Measurements from ENCODE around the gene S100A6. TPM values are rescaled to one million over a fixed set of nuclear protein-coding genes. Genes with fewer than 3 reads are reported as not detected.

The S100A6 gene
- total RNA-seq, 1 experiment from 2014 or later, result 1,633 TPM

DNA sequence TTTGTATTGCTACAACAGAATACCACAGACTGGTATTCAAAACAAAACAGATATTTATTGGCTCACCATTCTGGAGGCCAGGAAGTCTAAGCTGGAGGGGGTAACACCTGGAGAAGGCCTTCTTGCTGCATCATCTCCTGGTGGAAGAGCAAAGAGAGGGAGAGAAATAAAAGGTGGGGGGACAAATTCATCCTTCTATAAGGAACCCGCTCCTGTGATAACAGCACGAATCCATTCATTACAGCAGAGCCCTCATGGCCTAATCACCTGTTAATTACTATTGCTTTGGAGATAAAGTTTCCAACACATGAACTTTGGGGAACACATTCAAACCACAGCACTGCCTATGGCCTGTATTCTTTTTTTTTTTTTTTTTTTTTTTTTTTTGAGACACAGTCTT, 24.4 kb upstream of the S100A6 start:
- POLR2A ChIA-PET, result interaction anchor here (1.6 to 4.0 kb wide), 2 partner anchors 25 kb away, joined by 12 to 16 read pairs; partner anchors contain the start of gene S100A6
- no peaks in the 10 kb centered on the region for H3K79me2 ChIP-seq (ENCODE audit: insufficient read depth, low read length)
- BruUV-seq (replicated peaks), result no TSS peak
- ATAC-seq, result no peak
- H3K4me1 ChIP-seq (ENCODE audit: control insufficient read depth in 1 of 2, insufficient read depth in 2 of 2, low read length in 2 of 2), result peaks cover 25 to 41% of the 10 kb centered on the region in 2 experiments
- RAD21 ChIA-PET (ENCODE audit: low non-redundant PET in 1 of 2, low total read pairs in 2 of 2, uncharacterized antibody in 2 of 2, unreplicated experiment in 2 of 2), result interaction anchor here (0.7 kb wide), 2 partner anchors 19 to 22 kb away, joined by 4 read pairs; partner anchors contain the start of gene S100A5 (in 1 of the 2)
- no peak overlapping the region for H3K9ac ChIP-seq (ENCODE audit: low read length)
- CTCF ChIA-PET, result no interaction called here
- H3K4me3 ChIP-seq (replicated peaks in 1 of 2; ENCODE audit: low read depth in 1 of 2, low read length in 2 of 2), result no peak overlapping the region
- no peaks in the 10 kb centered on the region for H4K20me1 ChIP-seq (ENCODE audit: insufficient read depth)
- no peak for DNase-seq (ENCODE audit: low read depth, low spot score)
- no peak for TF ChIP-seq ZNF274 (IDR thresholded peaks at IDR 0.05; ENCODE audit: low read depth, low read length)
- TF ChIP-seq, protein P1, sequence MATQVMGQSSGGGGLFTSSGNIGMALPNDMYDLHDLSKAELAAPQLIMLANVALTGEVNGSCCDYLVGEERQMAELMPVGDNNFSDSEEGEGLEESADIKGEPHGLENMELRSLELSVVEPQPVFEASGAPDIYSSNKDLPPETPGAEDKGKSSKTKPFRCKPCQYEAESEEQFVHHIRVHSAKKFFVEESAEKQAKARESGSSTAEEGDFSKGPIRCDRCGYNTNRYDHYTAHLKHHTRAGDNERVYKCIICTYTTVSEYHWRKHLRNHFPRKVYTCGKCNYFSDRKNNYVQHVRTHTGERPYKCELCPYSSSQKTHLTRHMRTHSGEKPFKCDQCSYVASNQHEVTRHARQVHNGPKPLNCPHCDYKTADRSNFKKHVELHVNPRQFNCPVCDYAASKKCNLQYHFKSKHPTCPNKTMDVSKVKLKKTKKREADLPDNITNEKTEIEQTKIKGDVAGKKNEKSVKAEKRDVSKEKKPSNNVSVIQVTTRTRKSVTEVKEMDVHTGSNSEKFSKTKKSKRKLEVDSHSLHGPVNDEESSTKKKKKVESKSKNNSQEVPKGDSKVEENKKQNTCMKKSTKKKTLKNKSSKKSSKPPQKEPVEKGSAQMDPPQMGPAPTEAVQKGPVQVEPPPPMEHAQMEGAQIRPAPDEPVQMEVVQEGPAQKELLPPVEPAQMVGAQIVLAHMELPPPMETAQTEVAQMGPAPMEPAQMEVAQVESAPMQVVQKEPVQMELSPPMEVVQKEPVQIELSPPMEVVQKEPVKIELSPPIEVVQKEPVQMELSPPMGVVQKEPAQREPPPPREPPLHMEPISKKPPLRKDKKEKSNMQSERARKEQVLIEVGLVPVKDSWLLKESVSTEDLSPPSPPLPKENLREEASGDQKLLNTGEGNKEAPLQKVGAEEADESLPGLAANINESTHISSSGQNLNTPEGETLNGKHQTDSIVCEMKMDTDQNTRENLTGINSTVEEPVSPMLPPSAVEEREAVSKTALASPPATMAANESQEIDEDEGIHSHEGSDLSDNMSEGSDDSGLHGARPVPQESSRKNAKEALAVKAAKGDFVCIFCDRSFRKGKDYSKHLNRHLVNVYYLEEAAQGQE (IDR thresholded peaks at IDR 0.05; ENCODE audit: low read depth), result no peak
- no peak for TF ChIP-seq POLR2AphosphoS5 (IDR thresholded peaks at IDR 0.05; ENCODE audit: low read depth, low read length)
- no peak for TF ChIP-seq EZH2phosphoT487 (IDR thresholded peaks at IDR 0.05; ENCODE audit: borderline replicate concordance)
- TF ChIP-seq CBX3 (IDR thresholded peaks at IDR 0.05; ENCODE audit: low read depth), result no peak
- no peak for TF ChIP-seq EZH2 (IDR thresholded peaks at IDR 0.05)
- no peak for TF ChIP-seq JUND (IDR thresholded peaks at IDR 0.05)
- TF ChIP-seq ELF1 (IDR thresholded peaks at IDR 0.05; ENCODE audit: borderline replicate concordance, low read depth), result no peak
- TF ChIP-seq, protein P2, sequence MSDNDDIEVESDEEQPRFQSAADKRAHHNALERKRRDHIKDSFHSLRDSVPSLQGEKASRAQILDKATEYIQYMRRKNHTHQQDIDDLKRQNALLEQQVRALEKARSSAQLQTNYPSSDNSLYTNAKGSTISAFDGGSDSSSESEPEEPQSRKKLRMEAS (IDR thresholded peaks at IDR 0.05), result no peak
- TF ChIP-seq SIN3A (IDR thresholded peaks at IDR 0.05; ENCODE audit: low read depth), result no peak
- no peak for TF ChIP-seq SP1 (IDR thresholded peaks at IDR 0.05; ENCODE audit: low read depth)
- no peak for TF ChIP-seq EGR1 (IDR thresholded peaks at IDR 0.05; ENCODE audit: low read depth)
- TF ChIP-seq ZFX (IDR thresholded peaks at IDR 0.05), result no peak
- TF ChIP-seq FOSL1 (IDR thresholded peaks at IDR 0.05; ENCODE audit: low read depth), result no peak
- H3K36me3 ChIP-seq (ENCODE audit: control insufficient read depth in 1 of 2, insufficient read depth in 2 of 2, low read length in 2 of 2), result no peaks in the 10 kb centered on the region
- H3K9me2 ChIP-seq (ENCODE audit: insufficient read depth), result no peaks in the 10 kb centered on the region
- no peak overlapping the region for H3K4me2 ChIP-seq (ENCODE audit: low read length)
- intact Hi-C loops (cut with micrococcal nuclease), result no loop called here
- no peak overlapping the region for H2AFZ ChIP-seq (ENCODE audit: low read depth, low read length, poor library complexity, severe bottlenecking)
- no peaks in the 10 kb centered on the region for H3K9me3 ChIP-seq (ENCODE audit: control insufficient read depth in 1 of 2, insufficient read depth in 1 of 2, low read depth in 1 of 2, low read length in 2 of 2)
- no peaks in the 10 kb centered on the region for H3K27me3 ChIP-seq (ENCODE audit: insufficient read depth, low read length)
- H3K27ac ChIP-seq (ENCODE audit: low read depth, low read length), result no peak overlapping the region

Measured in HCT116 (cell line).